GM18520 (cell line): ENCODE data around the gene GNA12.
A peak's percentile ranks its signal among the peaks of the same experiment; 100 is the strongest.

Experiments used
- ATAC-seq: cut with Tn5 transposase; IDR thresholded peaks from one replicate; pipeline ENCODE4 v1.9.1; 2021; ENCODE audit not compliant: unreplicated experiment

GNA12 gene

DNA sequence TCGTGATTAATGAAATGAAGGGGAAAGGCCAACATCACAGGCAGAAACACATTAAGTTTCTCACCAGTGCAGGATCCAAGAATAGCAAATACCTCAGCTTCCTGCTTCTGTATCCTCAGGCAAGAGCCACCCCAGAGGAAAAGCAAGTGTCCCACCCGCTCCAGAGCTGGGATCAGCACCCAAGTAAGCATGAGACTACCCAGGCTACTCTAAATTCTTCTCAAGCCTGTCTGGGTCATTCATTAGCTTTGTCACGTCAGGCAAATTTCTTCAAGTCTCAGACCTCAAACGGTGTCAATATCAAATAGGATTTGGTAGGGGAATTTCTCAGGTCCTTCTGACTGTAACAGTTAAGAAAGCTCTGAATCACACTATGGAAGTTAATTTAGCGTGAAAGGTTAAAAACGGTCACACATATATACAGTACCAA is 59.0 kb downstream of the GNA12 start:
- peak; percentile 55 for ATAC-seq

DNA sequence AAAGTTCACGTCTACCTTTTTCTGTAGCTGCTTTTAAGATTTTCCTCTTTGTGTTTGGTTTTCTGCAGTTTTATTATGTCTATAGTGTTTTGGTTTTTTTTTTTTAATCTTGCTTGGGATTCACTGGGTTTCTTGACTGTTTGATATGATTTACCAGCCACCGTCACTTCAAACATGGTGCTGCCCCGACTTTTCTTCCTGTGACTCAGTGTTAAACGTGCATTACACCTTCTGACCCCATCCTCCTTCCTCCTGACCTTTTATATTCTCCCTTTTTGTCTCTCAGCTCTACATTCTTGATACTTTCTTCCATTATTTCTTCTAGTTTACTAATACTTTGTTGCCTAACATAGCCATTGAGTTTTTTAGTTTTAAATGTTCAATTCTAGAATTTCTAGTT is 61.5 kb downstream of the GNA12 start:
- no peak for ATAC-seq

DNA sequence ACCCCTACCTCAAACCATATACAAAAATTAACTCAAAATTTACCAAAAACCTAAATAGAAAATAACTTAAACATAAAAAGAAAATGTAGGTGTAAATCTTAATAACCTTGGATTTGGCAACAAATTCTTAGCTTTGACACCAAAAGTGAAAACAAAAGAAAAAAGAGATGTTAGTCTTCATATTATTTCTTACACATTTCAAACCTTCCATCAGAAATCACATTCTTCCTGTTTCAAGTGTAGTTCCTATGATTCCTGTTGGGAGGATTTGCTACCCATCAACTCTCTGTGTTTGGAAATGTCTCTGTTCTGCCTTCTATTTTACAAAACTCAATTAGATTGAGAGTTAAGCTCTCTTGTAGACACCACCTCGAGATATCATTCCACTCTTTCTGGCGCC is 62.0 kb downstream of the GNA12 start:
- no peak for ATAC-seq

DNA sequence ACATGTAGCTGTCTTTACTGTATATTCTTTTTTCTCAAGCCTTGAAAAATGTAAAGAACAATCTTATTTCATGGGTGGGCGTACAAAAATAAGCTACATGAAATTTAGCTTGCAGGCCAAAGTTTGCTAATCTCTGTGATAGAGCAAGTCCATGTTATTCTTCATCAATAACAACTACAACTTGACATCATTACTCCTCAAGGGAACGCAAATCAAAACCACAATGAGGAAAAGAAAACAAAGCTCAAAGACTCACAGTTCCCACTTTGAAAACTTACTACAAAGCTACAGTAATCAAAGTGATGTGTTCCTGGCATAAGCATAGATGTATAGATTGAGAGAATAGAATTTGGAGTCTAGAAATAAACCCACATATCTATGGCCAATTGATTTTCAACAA is 62.5 kb downstream of the GNA12 start:
- ATAC-seq = no peak

DNA sequence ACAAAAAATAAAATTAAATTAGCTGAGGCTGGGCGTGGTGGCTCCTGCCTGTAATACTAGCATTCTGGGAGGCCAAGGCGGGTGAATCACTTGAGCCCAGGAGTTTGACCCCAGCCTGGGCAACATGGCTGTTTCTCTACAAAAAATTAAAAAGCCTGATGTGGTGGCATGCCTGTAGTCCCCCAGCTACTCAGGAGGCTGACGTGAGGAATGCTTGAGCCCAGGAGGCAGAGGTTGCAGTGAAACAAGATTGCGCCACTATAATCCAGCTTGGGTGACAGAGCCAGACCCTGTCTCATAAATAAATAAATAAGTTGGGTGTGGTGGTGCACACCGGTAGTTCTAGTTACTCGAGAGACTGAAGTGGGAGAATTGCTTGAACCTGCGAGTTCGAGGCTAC is 65.1 kb downstream of the GNA12 start:
- ATAC-seq = no peak

DNA sequence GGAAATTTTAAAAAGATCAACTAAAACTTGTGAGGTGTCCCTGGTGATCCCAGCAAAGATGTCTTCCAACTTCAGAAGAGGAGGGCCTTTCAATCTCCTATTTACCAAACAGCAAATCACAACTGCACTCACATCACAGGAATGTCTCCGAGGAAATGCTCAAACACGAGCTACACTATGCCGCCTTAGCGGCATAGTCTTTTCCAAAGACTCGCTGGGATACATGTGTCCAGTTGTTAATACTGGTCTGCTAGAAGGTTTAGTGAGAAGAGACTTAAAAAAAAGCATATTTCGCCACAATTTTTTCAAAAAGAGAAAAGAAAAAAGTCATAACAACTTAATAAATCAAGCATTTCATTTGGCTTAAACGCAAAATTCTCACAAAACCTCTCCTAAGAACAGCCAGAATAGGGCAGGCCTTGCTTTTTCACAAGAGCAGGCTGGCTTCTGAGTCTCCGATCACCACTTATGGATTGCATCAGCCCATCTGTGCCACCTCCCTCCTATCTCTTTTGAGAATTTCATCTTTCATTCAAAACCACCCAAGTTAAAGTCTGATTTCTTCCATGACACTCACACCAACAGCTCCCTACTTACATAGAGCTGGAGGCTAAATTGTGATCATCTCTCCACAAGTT is 66.1 kb downstream of the GNA12 start:
- ATAC-seq = no peak

DNA sequence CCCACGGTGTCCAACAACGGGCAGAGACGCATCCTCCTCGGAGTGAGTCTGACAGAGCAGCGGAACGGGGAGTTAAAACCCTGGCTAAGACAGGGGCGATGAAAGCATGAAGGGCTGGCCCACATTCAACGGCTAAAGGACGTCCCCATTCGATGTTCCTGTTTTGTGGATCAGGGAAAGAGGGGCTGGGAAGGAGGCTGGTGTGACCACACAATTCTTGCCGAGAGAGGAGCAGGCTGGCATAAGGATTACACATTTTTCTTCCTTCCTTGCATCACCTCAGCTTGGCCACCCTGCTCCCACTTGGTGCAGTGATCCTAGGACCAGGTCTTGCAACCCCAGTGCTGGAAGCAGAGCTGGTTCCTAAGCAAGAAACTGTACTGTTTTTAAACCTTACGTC is 67.7 kb downstream of the GNA12 start:
- no peak for ATAC-seq

DNA sequence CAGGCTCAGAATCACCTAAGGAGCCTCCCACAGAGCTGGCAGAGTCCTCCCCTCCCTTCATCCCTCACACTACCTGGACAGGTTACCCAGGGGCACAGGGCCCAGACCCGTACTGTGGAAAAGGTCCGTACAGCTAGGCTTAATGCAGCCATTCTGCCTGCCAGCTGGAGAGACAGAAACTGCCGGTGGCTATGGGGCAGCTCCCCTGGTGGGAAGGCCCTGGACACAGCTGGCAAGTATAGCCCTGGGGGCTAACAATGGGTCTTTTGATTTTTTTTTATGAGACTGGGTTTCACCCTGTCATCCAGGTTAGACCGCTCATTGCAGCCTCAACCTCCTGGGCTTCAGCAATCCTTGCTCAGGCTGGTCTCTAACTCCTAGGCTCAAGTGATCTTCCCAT is 68.3 kb downstream of the GNA12 start:
- no peak for ATAC-seq

DNA sequence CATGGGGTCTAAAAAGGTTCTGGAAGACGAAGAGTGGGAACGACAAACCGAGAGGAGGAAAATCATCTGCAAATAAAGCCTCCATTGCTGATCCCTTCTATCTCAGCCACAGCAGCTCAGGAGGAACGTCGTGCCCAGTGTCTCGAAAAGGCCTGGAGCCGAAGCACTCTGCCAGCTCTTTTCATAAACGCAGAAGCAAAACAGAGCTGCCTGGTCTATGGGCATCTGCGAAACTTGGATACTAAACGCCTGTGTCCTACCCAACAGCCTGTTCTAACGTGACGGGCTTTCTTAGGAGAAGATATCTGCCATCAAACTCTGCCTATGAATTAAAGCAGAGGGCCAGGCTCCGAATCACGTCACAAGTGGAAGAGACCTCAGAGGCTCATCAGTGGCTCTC is 68.7 kb downstream of the GNA12 start:
- ATAC-seq = no peak

DNA sequence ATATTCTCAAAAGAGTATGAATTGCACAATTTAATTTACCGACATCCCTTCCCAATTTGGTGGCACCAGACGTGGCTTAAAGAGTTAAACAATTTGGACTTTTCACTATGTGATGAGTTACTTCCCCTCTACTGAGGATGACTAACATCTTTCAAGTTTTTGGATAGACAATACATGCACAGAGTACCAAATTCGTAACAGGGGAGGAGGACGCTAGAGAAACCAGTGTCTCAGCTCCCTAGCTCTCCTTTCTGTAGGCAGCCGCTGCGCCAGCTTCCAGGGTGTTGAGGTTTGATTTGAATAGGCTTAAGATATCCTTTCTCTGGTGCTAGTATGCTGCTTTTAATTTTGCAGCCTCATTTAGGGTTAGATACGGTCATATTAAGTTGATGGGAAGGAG is 69.2 kb downstream of the GNA12 start:
- no peak for ATAC-seq

DNA sequence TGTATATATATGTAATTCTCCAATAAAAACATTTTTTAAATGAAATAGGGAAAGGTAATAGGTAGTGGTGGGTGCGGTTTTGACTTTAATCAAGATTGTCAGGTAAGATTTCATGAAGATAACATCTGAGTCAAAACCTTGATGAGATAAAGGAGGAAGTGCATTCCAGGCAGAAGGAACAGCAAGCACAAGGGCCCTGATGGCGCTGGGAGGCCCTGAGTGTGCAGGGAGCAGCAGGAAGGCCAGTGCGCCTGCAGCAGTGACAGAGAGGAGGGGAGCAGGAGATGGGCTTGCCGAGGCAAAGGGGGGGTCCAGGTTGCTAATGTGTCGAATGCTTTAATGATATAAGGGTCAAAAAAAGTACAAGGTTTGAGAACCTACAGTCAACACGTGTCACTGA is 69.8 kb downstream of the GNA12 start:
- ATAC-seq = no peak

DNA sequence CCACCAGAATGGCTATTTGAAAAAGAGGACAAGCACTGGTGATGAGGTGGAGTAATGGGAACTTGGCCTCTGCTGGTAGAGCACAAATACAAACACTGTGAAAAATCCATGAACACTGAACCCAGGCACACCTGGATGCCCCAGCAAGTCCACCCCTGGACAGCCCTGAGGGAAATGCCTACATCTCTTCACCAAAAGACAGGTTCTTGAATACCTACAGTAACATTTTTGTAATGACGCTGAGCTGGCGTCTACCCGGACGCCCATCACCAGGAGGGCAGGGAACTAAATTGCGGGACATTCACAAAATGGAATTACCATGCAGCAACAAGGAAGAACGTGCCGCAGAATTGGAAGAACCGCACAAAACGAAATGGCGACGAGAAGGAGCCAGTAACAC is 70.5 kb downstream of the GNA12 start:
- no peak for ATAC-seq

DNA sequence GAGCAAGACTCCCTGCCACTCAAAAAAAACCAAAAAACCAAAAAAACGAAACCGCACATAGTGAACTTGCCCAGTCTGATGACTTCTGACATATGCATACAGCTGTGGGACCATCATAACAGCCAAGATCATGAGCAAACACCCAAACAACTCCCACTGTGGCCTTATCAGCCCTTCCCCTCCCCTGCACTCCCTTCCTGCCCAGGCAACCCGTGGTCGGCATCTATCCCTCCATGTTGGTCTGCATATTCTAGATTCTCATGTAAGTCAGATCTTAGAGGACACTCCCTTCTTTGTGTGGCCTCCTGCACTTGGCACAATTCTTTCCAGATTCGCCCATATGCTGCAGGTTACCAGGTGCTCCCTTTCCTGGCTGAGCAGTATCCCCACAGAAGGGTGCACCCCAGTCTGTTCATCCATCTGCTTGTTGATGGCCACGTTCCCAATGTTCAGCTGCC is 72.8 kb downstream of the GNA12 start:
- ATAC-seq = no peak

DNA sequence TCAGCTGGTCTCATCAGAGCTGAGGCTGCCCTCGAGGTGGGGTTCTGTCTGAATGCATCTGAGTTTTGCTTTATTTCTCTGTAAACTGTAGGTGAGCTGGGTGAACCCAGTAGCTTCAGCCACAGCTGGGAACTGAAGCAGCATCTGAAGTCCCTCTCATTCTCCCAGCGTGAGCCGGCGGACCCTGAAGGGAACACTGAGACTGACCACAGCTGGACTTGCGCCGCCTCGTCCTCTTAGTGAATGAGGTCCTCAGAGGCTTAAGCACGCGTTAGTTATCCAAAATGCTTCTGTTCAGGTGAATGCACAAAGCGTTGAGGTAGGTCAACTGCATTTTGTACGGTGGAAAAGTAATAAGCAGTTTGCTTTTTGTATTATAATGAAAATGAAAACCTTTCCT is 79.5 kb downstream of the GNA12 start:
- ATAC-seq = no peak

DNA sequence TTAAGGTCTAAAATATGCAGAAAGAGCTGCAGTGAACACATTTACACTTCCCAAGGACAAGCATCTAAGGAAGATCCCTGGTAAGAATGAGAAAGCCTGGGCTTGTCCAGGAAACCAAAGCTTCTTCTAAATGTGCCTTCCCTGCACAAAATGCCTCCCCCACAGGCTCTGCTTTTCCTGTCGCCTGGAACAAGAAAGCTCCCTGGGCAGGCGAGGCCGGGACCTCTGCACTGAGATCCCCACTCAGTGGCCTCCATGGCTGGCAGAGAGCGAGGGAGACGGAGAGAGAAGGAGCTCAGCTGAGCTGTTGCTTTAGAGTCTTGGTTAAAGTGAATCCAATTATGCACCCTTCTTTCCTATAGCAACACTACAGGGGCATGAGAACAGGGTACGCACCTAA is 80.5 kb downstream of the GNA12 start:
- no peak for ATAC-seq

DNA sequence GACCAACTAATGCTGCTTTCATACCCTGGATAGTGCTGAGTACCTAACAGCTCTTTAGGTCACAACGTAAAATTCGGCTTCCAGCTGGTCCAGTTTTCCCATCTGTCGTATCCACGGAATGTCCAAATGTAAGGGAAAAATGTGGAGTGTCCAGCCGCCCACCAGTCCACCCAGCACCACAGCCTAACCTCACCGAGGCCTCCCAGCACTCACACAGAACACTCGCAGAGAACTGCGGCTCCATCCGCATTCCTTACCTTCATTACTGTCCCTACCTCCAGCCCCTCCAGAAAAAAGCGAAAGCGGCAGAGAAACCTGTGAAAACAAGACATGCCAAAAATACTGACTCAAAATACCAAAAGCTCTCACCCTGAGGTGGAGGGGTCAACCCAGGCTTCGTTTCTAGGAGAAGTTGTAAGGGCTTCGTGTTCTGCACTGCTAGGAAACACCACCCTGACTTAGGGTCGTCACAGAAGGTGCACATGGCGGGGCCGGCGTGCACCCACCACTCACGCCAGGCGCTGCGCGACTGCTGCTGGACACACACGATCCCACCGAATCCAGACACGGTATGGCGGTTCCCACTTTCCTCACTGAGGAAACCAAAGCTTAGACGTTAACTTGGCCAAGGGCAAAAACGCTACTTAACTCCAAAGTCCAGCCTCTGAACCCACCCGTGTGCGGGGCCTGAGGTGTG is 82.2 kb downstream of the GNA12 start:
- ATAC-seq = no peak

DNA sequence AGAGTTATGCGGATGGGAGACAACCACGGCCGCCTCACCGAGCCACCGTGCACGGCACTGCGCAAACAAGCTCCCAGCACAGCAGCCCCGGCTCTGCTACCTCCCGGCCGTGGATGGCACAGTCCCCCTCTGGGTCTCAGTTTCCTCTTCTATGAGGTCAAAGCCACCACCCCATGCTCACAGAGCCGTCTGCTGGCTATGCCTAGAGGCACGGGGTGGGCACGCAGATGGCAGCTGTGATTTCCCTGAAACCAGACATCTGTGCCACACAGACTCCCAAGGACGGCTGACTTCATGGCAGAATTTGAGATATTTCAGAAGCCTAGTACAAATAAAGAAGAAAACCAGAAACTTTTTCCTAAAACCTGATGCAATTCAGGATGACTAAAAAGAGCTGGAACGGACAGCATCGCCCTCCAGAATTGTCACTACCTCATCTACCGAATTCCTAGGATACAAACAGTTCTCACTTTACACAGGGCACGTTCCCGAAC is 82.9 kb downstream of the GNA12 start:
- no peak for ATAC-seq

DNA sequence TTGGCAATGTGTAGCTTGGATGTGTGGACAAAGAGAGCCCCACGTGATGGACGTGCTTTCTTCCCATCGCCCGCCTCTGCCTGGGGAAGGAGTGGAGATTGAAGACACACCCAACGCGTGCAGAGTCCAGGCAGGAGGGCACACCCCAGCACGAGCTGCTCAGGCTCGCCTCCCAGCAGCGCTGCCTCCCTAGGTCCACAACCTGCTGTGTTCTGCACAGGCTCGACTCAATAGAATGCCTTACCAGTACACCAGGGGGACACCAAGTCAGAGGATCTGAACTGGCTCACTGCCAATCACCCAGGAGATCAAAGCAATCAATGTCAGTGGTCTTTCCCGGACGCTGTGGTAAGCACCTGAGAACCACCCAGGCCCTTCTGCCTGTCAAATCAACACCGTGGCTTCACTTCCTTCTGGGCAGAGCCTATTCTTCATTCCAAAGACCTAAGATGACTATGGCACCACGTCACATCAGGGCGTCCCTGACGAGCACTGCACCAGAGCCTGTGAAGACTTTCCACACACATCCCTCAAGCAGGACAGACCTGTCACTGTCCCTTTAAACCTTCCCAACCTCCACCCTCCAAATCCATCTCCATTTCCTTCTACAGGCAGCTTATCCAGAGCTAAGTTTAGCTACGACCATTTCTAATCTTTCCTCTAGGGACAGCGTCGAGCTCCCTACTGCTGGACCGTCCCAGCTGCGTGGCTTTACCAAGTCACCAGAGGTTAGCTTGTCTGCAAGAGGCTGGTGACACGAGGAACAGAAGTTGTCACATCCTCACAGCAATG is 83.8 kb downstream of the GNA12 start:
- no peak for ATAC-seq

DNA sequence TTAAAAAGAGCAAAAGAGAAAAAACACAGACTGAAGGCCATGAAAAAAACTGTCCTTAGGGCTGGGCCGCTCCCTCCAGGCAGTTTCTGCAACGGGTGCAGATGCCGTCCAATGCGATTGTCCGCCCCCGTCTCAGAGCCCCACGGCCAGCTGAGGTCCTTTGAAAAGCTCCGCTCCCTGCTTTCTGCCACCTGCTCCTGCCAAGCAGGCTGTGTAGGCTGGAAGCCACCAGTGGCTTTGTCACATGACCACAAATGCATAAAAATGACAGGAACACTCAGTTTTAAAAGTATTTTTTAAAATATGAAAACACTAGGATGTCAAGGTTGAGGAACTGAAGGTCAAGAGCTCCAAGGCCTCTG is 84.4 kb downstream of the GNA12 start:
- ATAC-seq = no peak

DNA sequence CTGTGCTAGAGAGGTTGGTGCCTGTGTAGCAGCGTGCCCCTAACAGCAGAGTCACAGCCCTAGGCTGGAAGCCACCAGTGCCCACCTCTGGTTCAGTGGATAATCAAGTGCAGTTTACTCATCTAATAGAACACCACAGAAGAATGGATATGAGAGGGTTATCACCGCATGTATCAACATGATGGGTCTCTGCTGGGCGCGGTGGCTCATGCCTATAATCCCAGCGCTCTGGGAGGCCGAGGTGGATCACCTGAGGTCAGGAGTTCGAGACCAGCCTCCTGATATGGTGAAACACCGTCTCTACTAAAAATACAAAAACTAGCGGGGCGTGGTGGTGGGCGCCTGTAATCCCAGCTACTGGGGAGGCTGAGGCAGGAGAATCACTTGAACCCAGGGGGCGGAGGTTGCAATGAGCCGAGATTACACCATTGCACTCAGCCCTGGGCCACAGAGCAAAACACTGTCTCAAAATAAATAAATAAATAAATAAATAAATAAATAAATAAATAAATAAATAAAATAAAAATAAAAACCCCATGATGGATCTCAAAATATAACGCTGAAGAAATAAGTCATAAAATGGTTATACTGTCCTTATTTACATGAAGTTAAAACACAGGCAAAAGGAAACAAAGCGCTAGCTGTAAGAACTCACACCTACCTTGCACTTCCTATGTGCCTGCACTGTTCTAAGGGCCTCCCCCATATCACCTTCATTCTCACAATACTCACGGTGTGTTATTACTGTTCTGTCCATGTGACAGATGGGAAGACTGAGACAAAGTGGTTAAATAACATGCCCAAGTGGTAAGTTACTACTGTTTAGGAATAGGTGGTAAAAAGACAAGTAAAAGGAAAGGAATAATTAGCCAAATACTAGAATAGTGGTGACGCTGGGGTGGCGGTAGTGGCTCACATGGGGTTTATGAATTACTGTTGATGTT is 85.2 kb downstream of the GNA12 start:
- no peak for ATAC-seq
